A549 (cell line): ENCODE data around the gene USH1G. TPM values are rescaled to one million over a fixed set of nuclear protein-coding genes. Genes with fewer than 3 reads are reported as not detected.
A peak's percentile ranks its signal among the peaks of the same experiment; 100 is the strongest.

Experiments
- ATAC-seq, 2 experiments: fragments of 200-7000 bp in 1 of 2; fragments of >200 bp in 1 of 2; cut with Nextera tagmentation in 1 of 2; cut with Tn5 transposase in 1 of 2; 3 replicates each; pipeline versions ENCODE4 v1.8.0 to v1.9.1; 2018 to 2020; ENCODE audit warnings: mild to moderate bottlenecking in 1 of 2, moderate library complexity in 1 of 2
- CTCF ChIA-PET: fragments of 300-600 bp; sonication (Branson Sonifier 250); formaldehyde crosslinking; extraction: SDS; loops from one replicate; lab custom pipeline; 2021; ENCODE audit warnings: antibody characterized with exemption, inconsistent platforms; lab: Yijun Ruan, JAX
- POLR2A ChIA-PET: fragments of 350-600 bp; formaldehyde crosslinking; extraction: SDS; loops from one replicate; lab custom pipeline; 2021; ENCODE audit warnings: antibody characterized with exemption, inconsistent platforms; lab: Yijun Ruan, JAX
- DNase-seq, 2 experiments: peaks; one replicate each; pipeline versions ENCODE4 v3.0.0 to v3.0.0-alpha.2; 2011 to 2016; ENCODE audit warnings: low read depth in 1 of 2, low spot score in 1 of 2
- FAIRE-seq: peaks from 2 replicates; lab custom pipeline; 2011; peaks lifted over from hg19 to GRCh38; lab: Jason Lieb, UNC
- H3K27ac ChIP-seq, 2 experiments: fragments of >200 bp; sonication (Bioruptor Twin); formaldehyde crosslinking; 3 replicates each; pipeline ENCODE4 v1.5.1; 2016 to 2017
- H3K4me1 ChIP-seq: fragments of >200 bp; sonication (Bioruptor Twin); formaldehyde crosslinking; 3 replicates; pipeline ENCODE4 v1.6.1; 2016
- H3K4me2 ChIP-seq: fragments of >200 bp; sonication (Bioruptor Twin); formaldehyde crosslinking; 3 replicates; pipeline ENCODE4 v1.6.1; 2016
- H3K4me3 ChIP-seq: fragments of >200 bp; sonication (Bioruptor Twin); formaldehyde crosslinking; 3 replicates; pipeline ENCODE4 v1.5.1; 2016
- H3K9me3 ChIP-seq: fragments of >200 bp; sonication (Bioruptor Twin); formaldehyde crosslinking; 3 replicates; pipeline ENCODE4 v1.6.1; 2016
- CEBPB ChIP-seq, 2 experiments: fragments of >200 bp in 1 of 2; sonication (Bioruptor Twin) in 1 of 2; formaldehyde crosslinking in 1 of 2; IDR thresholded peaks; 2 replicates each; pipeline ENCODE4 v1.6.1; 2012 to 2016
- FOSB ChIP-seq: fragments of 250-450 bp; sonication (Bioruptor Pico); IDR thresholded peaks from 2 replicates; pipeline ENCODE4 v1.5.0; 2020; ENCODE audit warnings: mild to moderate bottlenecking, moderate library complexity
- FOXS1 ChIP-seq: fragments of 250-450 bp; sonication (Bioruptor Pico); IDR thresholded peaks from 2 replicates; pipeline ENCODE4 v1.5.0; 2020; ENCODE audit warnings: mild to moderate bottlenecking, moderate library complexity
- HOXB5 ChIP-seq: fragments of 250-450 bp; sonication (Bioruptor Pico); IDR thresholded peaks from 2 replicates; pipeline ENCODE4 v1.5.0; 2020; ENCODE audit warnings: mild to moderate bottlenecking, moderate library complexity
- JUNB ChIP-seq: fragments of >200 bp; sonication (Bioruptor Twin); formaldehyde crosslinking; IDR thresholded peaks from 2 replicates; pipeline ENCODE4 v1.6.1; 2016
- MYC ChIP-seq: IDR thresholded peaks from 2 replicates; pipeline ENCODE4 v1.6.1; 2012; ENCODE audit warnings: mild to moderate bottlenecking, inconsistent platforms, low read length, improper control_type of control experiment, borderline replicate concordance
- PHF8 ChIP-seq: fragments of 200-600 bp; sonication (generic); IDR thresholded peaks from 2 replicates; pipeline ENCODE4 v1.6.1; 2016; ENCODE audit warnings: low read depth, mild to moderate bottlenecking, antibody characterized with exemption, moderate library complexity, borderline replicate concordance
- POLR2AphosphoS2 ChIP-seq: conservative IDR thresholded peaks from 2 replicates; pipeline ENCODE4 v1.6.1; 2012; ENCODE audit warnings: low read length, improper control_type of control experiment, inconsistent platforms
- RAD21 ChIP-seq, 2 experiments: fragments of >200 bp in 1 of 2; sonication (Bioruptor Twin) in 1 of 2; formaldehyde crosslinking in 1 of 2; IDR thresholded peaks in 1 of 2; conservative IDR thresholded peaks in 1 of 2; 2 replicates in 1 of 2; 3 replicates in 1 of 2; pipeline ENCODE4 v1.6.1; 2012 to 2018; ENCODE audit warnings: inconsistent platforms in 1 of 2
- TFCP2L1 ChIP-seq: fragments of 250-450 bp; sonication (Bioruptor Pico); IDR thresholded peaks from 2 replicates; pipeline ENCODE4 v1.5.0; 2021; ENCODE audit warnings: mild to moderate bottlenecking
- WGBS: methylation state at CpG from one replicate; pipeline ENCODE4 v1.1.6; 2017; ENCODE audit errors: missing lambda C conversion rate; 5-methylcytosine and 5-hydroxymethylcytosine counted together
- polyA minus RNA-seq: library from RNA; depleted of rRNA, polyadenylated mRNA; stranded (reverse); fragments of >200 nt; gene quantifications from 2 replicates; pipeline ENCODE4 v1.2.3, GENCODE V29; 2011; rRNA and poly(A)+ RNA removed
- polyA plus RNA-seq, 4 experiments: library from polyadenylated mRNA; depleted of rRNA in 3 of 4; stranded (reverse); fragments of >200 nt; fragmentation: RNase III in 1 of 4; extraction: RNeasy Plus Mini Kit Qiagen cat#74134 plus additional on column Dnase treatment in 1 of 4; gene quantifications; 2 replicates in 3 of 4; 3 replicates in 1 of 4; pipeline ENCODE4 v1.2.3, GENCODE V29; 2011 to 2017
- TF ChIP-seq, protein P1 (sequence below): fragments of >200 bp; sonication (Bioruptor Twin); formaldehyde crosslinking; IDR thresholded peaks from 2 replicates; pipeline ENCODE4 v1.6.1; 2016
- TF ChIP-seq, protein P2 (sequence below): fragments of 150-350 bp; IDR thresholded peaks from 2 replicates; pipeline ENCODE4 v1.6.1; 2014; ENCODE audit warnings: low read depth, mild to moderate bottlenecking, low read length
- TF ChIP-seq, protein P3 (sequence below): IDR thresholded peaks from 2 replicates; pipeline ENCODE4 v1.6.1; 2012
- TF ChIP-seq, protein P4 (sequence below): fragments of >200 bp; sonication (Bioruptor Twin); formaldehyde crosslinking; IDR thresholded peaks from 3 replicates; pipeline ENCODE4 v1.5.1; 2016

The USH1G gene
- polyA plus RNA-seq (2011; rRNA removed) (0.05 and 0.12 TPM in 2 replicates), polyA plus RNA-seq (2017; fragmentation: RNase III; extraction: RNeasy Plus Mini Kit Qiagen cat#74134 plus additional on column Dnase treatment) (0.04 to 0.09 TPM (median 0.07 TPM) in 3 replicates), polyA minus RNA-seq (0.15 and 0.21 TPM in 2 replicates)
- 0.06 and 0.11 TPM in 2 replicates for polyA plus RNA-seq (2012; cell fraction: cytosol; rRNA removed)
- polyA plus RNA-seq (2012; cell fraction: nucleus; rRNA removed) = 0.06 and 0.13 TPM in 2 replicates

DNA sequence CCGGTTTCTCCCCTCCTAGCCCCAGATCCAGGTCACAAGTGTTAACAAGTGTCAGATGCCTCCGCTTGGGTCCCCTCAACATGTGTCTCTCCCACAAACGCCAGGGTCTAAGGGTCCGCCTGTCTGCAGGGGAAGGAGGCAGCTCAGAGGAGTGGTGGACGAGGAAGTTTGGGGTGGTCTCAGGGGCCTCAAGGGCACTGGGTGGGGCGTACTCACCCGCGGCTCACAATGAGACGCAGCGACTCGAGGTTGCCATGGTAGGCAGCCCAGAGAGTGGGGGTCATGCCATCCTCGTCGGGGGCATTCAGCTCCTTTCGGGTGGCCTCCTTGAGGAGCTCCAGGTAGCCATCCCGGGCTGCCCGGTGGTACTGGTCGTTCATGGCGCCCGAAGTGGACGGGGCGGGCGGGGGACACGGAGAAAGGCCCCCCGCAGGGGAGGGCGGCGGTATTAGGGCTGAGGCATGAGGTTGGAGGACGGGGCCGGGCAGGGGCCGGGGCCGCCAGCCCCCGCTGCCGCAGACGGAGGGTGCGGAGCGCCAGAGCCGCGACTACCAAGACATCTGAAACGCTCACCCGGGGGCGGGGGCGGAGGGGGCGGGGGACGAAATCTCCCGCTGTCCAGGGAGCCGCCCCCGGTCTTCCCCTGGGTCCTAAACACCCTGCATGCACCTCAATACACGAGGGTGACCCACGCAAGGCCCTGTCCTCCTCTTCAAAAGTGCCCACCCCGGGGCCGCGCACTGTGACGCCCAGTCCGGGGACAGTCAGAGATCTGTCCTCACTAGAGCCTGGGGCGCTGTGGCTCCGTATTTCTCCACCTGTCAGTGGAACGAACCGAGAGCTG is at the start of gene USH1G:
TSS of gene USH1G (minus strand) at position 562 of the 844 bp plus-strand sequence. CDS start at position 380, 182 bp downstream.
- Histone ChIP-seq H3K4me1 (peaks cover 19% of the 10 kb centered on the region; the same call in 2 of the 3 replicates), H3K4me3 (peak within 1 kb of the TSS; percentile 46), H3K27ac (peak within 1 kb of the TSS; percentile 42 to 70; a peak in 5 of 6 replicates), H3K9me3 (no peaks in the 10 kb centered on the region), H3K4me2 (peak within 1 kb of the TSS; percentile 100)
- no peak for FAIRE-seq
- ChIA-PET POLR2A (interaction anchor here (1.0 kb wide), 1 partner anchor 50 kb away, joined by 3 read pairs; no protein-coding TSS in a partner anchor), CTCF (interaction anchor here (0.9 to 42.0 kb wide), 26 partner anchors 9 to 346 kb away, joined by 3 to 1448 read pairs (median 6); partner anchors contain the start of genes HID1, MRPL58 and OTOP3)
- DNase-seq = no peak
- 27% methylated on average over 36 of the region's 57 CpGs for WGBS
- peak; percentile 11 to 42; a peak in 5 of 6 replicates for ATAC-seq
- TF ChIP-seq FOXS1 (no peak), POLR2AphosphoS2 (no peak)
- TF ChIP-seq, protein P1, sequence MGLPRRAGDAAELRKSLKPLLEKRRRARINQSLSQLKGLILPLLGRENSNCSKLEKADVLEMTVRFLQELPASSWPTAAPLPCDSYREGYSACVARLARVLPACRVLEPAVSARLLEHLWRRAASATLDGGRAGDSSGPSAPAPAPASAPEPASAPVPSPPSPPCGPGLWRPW = no peak

DNA sequence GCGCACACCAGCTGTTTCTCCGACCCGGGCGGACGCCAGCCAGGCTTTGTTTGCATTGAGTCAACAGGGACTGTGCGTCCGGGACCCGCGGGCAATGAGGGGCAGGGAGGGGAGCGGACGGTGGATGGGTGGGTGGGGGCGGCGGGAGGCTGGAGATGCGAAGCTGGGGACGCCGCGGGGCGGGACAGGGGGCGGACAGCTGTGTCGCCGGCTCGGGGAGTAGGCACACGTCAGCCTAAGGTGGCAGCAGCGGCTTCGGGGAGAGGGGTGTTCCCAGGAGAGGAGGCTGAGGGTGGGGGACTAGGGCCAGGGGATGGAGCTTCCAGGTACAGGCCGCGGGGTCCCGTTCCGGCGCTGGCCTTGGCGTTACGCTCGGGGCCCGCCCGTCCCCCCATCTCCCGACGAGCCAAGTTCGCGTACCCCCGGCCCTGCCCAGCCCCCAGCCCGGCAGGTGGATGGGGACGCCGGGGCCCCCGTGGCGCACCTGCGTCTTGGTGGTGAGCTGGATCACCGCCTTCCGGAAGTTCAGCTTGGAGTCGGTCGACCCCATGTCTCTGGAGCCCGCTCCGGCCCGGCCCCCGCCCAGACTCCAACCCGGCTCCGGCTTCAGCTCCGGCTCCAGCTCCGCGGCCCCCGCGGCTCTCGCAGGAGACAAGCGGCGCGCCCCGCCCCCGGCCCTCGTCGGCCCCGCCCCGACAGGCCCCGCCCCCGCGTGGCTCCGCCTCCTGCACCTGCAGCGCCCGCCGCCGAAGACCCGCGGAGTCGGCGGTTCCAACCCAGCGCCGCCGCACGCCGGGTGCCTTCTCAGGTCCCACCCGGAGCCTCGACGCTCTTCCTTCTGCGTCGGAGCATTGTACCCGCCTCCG is 49.3 kb upstream of the USH1G start, which contains the start of gene HID1:
TSS of gene HID1 (minus strand) at position 653 of the 866 bp plus-strand sequence. CDS start at position 550, 103 bp downstream.
- Histone ChIP-seq H3K4me3 (peak within 1 kb of the TSS; percentile 71), H3K27ac (peak within 1 kb of the TSS; percentile 77 to 84), H3K4me1 (peaks cover 9% of the 10 kb centered on the region), H3K4me2 (peak within 1 kb of the TSS; percentile 86), H3K9me3 (no peaks in the 10 kb centered on the region)
- 0 out of 2 replicates have a peak, but pooled peaks have one; percentile 60 for TF ChIP-seq MYC
- TF ChIP-seq RAD21 (conservative IDR thresholded peaks at IDR 0.05 in 1 of 2, IDR thresholded peaks at IDR 0.05 in 1 of 2) = no peak
- TF ChIP-seq, protein P2, sequence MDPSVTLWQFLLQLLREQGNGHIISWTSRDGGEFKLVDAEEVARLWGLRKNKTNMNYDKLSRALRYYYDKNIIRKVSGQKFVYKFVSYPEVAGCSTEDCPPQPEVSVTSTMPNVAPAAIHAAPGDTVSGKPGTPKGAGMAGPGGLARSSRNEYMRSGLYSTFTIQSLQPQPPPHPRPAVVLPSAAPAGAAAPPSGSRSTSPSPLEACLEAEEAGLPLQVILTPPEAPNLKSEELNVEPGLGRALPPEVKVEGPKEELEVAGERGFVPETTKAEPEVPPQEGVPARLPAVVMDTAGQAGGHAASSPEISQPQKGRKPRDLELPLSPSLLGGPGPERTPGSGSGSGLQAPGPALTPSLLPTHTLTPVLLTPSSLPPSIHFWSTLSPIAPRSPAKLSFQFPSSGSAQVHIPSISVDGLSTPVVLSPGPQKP = no peak
- peak; percentile 70; the same call in 1 of the 2 replicates for TF ChIP-seq PHF8
- TF ChIP-seq, protein P3, sequence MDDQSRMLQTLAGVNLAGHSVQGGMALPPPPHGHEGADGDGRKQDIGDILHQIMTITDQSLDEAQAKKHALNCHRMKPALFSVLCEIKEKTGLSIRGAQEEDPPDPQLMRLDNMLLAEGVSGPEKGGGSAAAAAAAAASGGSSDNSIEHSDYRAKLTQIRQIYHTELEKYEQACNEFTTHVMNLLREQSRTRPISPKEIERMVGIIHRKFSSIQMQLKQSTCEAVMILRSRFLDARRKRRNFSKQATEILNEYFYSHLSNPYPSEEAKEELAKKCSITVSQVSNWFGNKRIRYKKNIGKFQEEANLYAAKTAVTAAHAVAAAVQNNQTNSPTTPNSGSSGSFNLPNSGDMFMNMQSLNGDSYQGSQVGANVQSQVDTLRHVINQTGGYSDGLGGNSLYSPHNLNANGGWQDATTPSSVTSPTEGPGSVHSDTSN = peak; percentile 61; the same call in 1 of the 2 replicates
- ATAC-seq (peak; percentile 83 to 85), FAIRE-seq (no peak), DNase-seq (peak; percentile 56 to 88)
- ChIA-PET POLR2A (interaction anchor here (0.5 to 4.1 kb wide), 10 partner anchors 10 to 317 kb away, joined by 3 to 31 read pairs (median 6); partner anchors contain the start of genes CDR2L, MRPL58, SLC16A5 and SLC25A19), CTCF (interaction anchor here (0.8 to 42.3 kb wide), 10 partner anchors 12 to 229 kb away, joined by 3 to 1448 read pairs (median 16); partner anchors contain the start of genes CDR2L, MRPL58, OTOP2 and OTOP3)
- WGBS = 1% methylated on average over 33 of the region's 95 CpGs

DNA sequence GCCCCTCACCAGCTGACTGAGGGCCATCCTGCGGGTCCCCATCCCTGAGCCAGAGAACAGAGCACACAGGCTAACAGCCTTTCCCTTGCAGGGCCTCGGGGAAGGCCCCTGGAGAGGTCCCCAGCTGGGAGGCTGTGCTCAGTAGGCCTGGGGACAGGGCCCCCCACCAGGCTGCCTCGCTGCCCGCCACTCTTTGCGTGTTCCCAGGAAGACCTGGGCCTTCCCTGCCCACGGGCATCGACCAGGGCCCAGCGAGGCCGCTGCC is 48.7 kb upstream of the USH1G start:
- POLR2A ChIA-PET = interaction anchor here (0.5 to 4.1 kb wide), 8 partner anchors 11 to 317 kb away, joined by 3 to 31 read pairs (median 6); partner anchors contain the start of genes CDR2L, MRPL58, SLC16A5 and SLC25A19
- CTCF ChIA-PET = interaction anchor here (0.6 to 42.3 kb wide), 10 partner anchors 12 to 299 kb away, joined by 3 to 1448 read pairs (median 16); partner anchors contain the start of genes CDR2L, MIF4GD, MRPL58 and OTOP2
- Histone ChIP-seq H3K27ac (peak overlapping the region; percentile 77 to 84), H3K9me3 (no peaks in the 10 kb centered on the region), H3K4me3 (peak overlapping the region; percentile 71)
- 3% methylated on average over 7 of the region's 9 CpGs for WGBS
- no peak for DNase-seq
- TF ChIP-seq CEBPB (IDR thresholded peaks at IDR 0.05) (no peak), JUNB (no peak), TFCP2L1 (CRISPR knock-in tag) (no peak), HOXB5 (CRISPR knock-in tag) (no peak), FOSB (CRISPR knock-in tag) (no peak), PHF8 (no peak)
- TF ChIP-seq, protein P4, sequence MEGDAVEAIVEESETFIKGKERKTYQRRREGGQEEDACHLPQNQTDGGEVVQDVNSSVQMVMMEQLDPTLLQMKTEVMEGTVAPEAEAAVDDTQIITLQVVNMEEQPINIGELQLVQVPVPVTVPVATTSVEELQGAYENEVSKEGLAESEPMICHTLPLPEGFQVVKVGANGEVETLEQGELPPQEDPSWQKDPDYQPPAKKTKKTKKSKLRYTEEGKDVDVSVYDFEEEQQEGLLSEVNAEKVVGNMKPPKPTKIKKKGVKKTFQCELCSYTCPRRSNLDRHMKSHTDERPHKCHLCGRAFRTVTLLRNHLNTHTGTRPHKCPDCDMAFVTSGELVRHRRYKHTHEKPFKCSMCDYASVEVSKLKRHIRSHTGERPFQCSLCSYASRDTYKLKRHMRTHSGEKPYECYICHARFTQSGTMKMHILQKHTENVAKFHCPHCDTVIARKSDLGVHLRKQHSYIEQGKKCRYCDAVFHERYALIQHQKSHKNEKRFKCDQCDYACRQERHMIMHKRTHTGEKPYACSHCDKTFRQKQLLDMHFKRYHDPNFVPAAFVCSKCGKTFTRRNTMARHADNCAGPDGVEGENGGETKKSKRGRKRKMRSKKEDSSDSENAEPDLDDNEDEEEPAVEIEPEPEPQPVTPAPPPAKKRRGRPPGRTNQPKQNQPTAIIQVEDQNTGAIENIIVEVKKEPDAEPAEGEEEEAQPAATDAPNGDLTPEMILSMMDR = no peak
- TF ChIP-seq, all 56 proteins: peak for 0
- peak; percentile 31 to 65; a peak in 5 of 6 replicates for ATAC-seq
- Histone ChIP-seq H3K4me2 (peak overlapping the region; percentile 86), H3K4me1 (peaks cover 9% of the 10 kb centered on the region)
- no peak for FAIRE-seq
